HG03025 (cell line): ENCODE measurements around the gene STK33.

Experiments used
- ATAC-seq: cut with Tn5 transposase; IDR thresholded peaks from one replicate; pipeline ENCODE4 v1.9.1; 2021; ENCODE audit warnings: mild to moderate bottlenecking, moderate library complexity; ENCODE audit not compliant: unreplicated experiment, low FRiP score

The STK33 gene

GRCh38 chr11:8593935-8594909 is at the start of gene STK33:
STK33 (minus strand) TSS chr11:8594228; CDS start chr11:8474905, 119,323 bp downstream.
- peak; percentile 95 for ATAC-seq

- no peak for ATAC-seq
Measured at GRCh38 chr11:8642196-8642841, 48.3 kb upstream of the STK33 start.

- ATAC-seq = no peak
Measured at GRCh38 chr11:8641332-8641731, 47.3 kb upstream of the STK33 start.

GRCh38 chr11:8640267-8640906 is 46.4 kb upstream of the STK33 start:
- no peak for ATAC-seq

- ATAC-seq = no peak
Measured at GRCh38 chr11:8639655-8640054, 45.6 kb upstream of the STK33 start.

GRCh38 chr11:8638300-8638699 is 44.3 kb upstream of the STK33 start:
- ATAC-seq = no peak

GRCh38 chr11:8636127-8636526 is 42.1 kb upstream of the STK33 start:
- no peak for ATAC-seq

GRCh38 chr11:8634498-8634897 is 40.5 kb upstream of the STK33 start:
- ATAC-seq = no peak

- no peak for ATAC-seq
Measured at GRCh38 chr11:8631395-8632118, 37.5 kb upstream of the STK33 start.

GRCh38 chr11:8624698-8625097 is 30.7 kb upstream of the STK33 start:
- no peak for ATAC-seq

- no peak for ATAC-seq
Measured at GRCh38 chr11:8621147-8621546, 27.1 kb upstream of the STK33 start.

- ATAC-seq = no peak
Measured at GRCh38 chr11:8617063-8617462, 23.0 kb upstream of the STK33 start.

GRCh38 chr11:8615291-8616032 is 21.4 kb upstream of the STK33 start:
- ATAC-seq = no peak

- no peak for ATAC-seq
Measured at GRCh38 chr11:8614497-8614896, 20.5 kb upstream of the STK33 start.

- ATAC-seq = no peak
Measured at GRCh38 chr11:8613036-8613435, 19.0 kb upstream of the STK33 start.

GRCh38 chr11:8612522-8612921 is 18.5 kb upstream of the STK33 start:
- no peak for ATAC-seq

GRCh38 chr11:8610532-8611116 is 16.6 kb upstream of the STK33 start:
- no peak for ATAC-seq

- ATAC-seq = no peak
Measured at GRCh38 chr11:8608652-8609051, 14.6 kb upstream of the STK33 start.

- no peak for ATAC-seq
Measured at GRCh38 chr11:8605971-8606563, 12.0 kb upstream of the STK33 start.
